Hindlimb muscle (tissue), 1 donor: ENCODE measurements around the gene EGR2. TPM values are rescaled to one million over a fixed set of nuclear protein-coding genes. Genes with fewer than 3 reads are reported as not detected.

Source experiments
- DNase-seq: peaks from one replicate; pipeline ENCODE4 v3.0.0-alpha.2; 2013
- polyA plus RNA-seq: library from polyadenylated mRNA; unstranded; fragments of 120-200 nt; gene quantifications from one replicate; pipeline ENCODE4 v1.2.1, GENCODE V29; 2013; ENCODE audit not compliant: insufficient read length

EGR2 gene
- 2.6 TPM for polyA plus RNA-seq

GRCh38 chr10:62816331-62817120 lies at the start of gene EGR2:
Gene EGR2 (minus strand): TSS chr10:62816366. CDS start chr10:62816029, 337 bp downstream.
- peak; percentile 94 for DNase-seq

DNA sequence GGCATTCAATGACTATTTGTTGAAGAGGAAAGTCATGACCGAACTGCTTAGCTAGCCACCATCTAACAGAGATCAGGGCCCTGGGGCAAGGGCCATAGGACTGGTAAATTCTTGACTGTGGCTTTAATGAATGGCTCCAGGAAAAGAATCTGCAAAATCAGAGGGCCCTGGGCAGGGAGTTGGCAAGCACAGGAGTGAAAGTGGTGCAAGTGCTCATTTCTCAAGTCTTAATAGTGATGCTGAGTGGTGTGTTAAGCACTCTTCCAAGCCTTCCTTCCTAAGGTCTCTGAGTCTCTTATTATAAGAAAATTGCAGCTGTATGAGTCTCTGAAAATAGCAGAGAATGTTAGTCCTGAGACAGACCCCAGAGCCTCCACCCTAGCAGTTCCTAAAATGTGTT lies 46.3 kb upstream of the EGR2 start:
- no peak for DNase-seq

DNA sequence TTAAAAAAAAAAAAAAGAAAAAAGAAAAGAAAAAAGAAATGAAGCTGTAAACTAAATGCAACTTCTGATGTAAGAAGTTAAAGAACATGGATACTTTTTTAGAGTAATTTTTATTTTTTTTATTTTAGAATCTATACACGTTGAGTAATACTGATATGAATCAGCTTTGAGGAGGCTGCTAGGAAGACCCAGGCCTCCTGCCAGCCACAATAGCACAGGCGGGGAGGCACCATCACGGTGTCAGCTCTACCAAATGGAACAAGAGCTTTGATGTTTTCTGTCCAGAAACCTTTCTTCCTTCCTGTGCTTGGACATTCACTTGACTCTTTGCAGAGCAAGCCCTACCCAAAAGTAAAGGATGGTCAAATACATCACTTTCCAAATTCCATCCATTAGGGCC lies 45.3 kb upstream of the EGR2 start:
- DNase-seq, result no peak

- DNase-seq, result no peak
Observed at GRCh38 chr10:62860946-62861345, 44.8 kb upstream of the EGR2 start.

- DNase-seq, result peak; percentile 13
Observed at GRCh38 chr10:62858364-62858763, 42.2 kb upstream of the EGR2 start.

DNA sequence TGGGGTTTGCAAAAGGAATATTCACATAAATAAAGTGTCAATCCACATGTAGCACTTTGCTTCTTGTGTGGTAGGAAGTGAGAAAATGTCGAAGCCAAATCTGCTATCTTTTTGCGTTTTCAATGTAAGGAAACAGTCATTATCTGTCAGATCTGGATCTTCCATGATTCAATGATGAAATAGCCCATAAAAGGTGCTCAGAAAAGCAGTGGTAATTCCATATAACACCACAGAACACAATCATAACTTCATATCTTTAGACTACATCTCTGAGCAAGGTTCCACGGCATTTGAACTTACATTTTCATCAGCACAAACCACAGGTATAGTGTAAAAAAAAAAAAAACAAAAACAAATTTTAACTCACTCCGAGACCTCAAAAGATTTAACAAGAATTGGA lies 39.9 kb upstream of the EGR2 start:
- no peak for DNase-seq

GRCh38 chr10:62853710-62854109 lies 37.5 kb upstream of the EGR2 start:
- no peak for DNase-seq

- DNase-seq, result no peak
Observed at GRCh38 chr10:62852961-62853702, 37.0 kb upstream of the EGR2 start.

GRCh38 chr10:62851442-62851841 lies 35.3 kb upstream of the EGR2 start:
- no peak for DNase-seq

- DNase-seq, result no peak
Observed at GRCh38 chr10:62850646-62851045, 34.5 kb upstream of the EGR2 start.

DNA sequence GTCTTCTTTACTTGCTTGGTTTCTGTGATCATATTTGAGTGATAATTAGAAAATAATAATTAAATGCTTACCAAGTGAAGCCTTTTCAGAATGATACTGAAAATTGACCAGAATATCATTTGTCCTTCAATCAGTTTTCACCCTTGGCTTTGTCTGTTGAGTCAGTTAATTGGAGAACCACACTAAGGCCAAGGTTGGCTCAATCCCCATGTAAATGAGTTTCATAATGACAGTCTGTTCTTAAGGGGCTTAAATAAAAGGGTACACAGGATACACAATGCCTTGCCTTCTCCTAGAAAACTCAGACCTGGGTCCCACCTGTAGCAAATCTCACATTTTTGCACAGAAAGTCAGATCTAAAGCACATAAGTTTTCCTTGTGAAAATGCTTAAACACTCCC lies 31.3 kb upstream of the EGR2 start:
- no peak for DNase-seq

- DNase-seq, result no peak
Observed at GRCh38 chr10:62844280-62845011, 28.3 kb upstream of the EGR2 start.

DNA sequence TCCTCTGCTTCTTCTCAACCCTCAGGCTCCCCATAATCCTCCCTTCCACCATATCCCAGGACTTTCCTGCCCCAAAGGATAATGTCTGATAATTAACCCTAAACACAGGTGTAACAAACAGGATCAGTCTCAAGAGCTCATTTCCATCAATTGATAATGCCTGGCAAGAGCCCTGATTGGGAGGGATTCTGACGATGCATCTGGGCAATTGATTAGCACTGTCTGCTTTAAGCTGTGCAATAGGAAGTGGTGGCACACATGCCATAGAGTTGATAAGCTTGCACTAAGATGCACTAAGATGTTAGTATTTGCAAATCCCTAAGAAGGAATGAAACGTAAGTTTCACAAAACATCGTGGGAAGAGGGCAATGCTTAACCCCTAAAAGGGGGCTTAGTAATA lies 27.4 kb upstream of the EGR2 start:
- DNase-seq, result no peak

- no peak for DNase-seq
Observed at GRCh38 chr10:62842983-62843382, 26.8 kb upstream of the EGR2 start.

GRCh38 chr10:62839590-62839989 lies 23.4 kb upstream of the EGR2 start:
- no peak for DNase-seq

- no peak for DNase-seq
Observed at GRCh38 chr10:62831346-62831745, 15.2 kb upstream of the EGR2 start.

- no peak for DNase-seq
Observed at GRCh38 chr10:62830679-62831078, 14.5 kb upstream of the EGR2 start.

DNA sequence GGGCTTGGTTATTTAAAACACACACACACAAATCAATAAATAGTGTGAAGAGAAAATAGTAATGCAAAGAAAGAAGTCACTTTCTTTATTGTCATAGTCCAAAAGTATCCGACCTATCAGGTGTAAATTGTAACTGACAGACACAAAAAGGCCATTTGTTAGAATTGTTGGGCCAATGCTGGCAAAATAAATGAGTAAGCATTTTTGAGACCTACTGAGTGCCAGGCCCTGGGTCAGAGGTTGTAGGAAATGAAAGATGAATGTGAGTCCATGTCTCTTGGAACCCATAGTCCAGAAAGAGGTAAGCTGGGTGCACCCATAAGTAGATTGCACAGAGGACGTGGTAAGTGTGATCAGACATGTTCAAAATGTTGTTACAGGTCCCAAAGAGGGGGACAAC lies 13.5 kb upstream of the EGR2 start:
- no peak for DNase-seq

- DNase-seq, result no peak
Observed at GRCh38 chr10:62826273-62826672, 10.1 kb upstream of the EGR2 start.

GRCh38 chr10:62820586-62820985 lies 4.4 kb upstream of the EGR2 start:
- DNase-seq, result no peak

DNA sequence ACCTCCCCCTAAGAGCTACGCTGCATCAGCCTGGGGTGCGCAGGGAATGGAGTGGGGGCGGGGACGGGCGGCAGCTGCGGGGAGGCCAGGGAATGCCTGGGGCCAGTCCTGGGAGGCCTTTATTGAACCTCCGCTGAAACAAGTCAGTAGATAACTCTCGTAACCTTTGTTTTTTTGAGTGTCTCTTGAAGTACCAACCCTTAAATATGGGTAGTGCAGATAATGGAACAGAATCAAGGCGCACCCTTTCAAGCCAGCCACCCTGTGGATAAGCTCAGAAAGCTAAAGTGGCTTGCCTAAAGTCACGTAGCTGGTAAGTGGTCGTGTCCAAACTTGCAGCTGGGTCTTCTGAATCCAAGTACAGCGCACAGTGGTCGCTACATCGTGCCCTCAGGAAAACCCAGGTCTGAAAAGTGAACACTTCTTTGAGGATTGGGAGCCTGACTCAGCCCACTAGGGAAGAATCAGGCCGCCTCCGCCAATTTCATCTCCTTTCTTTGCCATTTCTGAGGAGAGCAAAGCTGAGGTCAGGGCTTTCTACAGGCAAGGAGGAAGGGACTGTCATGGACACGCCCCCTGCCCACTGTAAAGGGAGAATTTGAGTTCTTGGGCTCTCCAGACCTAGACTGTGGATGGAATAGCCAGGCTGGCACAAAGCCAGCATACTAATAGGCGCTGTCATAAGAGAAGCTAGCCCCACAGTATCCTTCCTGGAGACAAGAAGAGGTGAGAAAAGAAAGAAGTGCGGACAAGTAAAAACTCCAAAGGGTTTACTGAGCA lies 3.2 kb upstream of the EGR2 start:
- DNase-seq, result peak; percentile 10

- peak; percentile 18 for DNase-seq
Observed at GRCh38 chr10:62818426-62819011, 2.4 kb upstream of the EGR2 start.
